ENCODE data around the gene WNT4.

DNA sequence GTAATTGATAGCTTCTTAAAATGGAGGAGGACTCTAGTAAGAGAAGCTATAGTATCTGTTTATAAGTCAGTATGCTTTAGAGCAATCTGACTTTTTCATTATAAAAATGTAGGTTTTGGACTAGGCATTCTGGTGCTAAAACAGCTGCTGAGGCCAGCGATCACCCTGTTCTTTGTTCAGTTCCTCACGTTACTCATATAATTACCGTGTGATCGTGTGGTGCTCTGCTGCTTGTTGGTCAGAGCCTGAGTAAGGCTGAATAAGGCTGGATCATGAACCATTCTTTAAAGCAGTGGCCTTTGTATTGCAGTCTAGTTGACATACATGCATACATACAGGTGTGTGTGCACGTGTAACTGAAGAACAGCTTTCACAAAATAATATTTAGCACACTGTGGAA lies 65.2 kb downstream of the WNT4 start:
- TF ChIP-seq, protein P1, sequence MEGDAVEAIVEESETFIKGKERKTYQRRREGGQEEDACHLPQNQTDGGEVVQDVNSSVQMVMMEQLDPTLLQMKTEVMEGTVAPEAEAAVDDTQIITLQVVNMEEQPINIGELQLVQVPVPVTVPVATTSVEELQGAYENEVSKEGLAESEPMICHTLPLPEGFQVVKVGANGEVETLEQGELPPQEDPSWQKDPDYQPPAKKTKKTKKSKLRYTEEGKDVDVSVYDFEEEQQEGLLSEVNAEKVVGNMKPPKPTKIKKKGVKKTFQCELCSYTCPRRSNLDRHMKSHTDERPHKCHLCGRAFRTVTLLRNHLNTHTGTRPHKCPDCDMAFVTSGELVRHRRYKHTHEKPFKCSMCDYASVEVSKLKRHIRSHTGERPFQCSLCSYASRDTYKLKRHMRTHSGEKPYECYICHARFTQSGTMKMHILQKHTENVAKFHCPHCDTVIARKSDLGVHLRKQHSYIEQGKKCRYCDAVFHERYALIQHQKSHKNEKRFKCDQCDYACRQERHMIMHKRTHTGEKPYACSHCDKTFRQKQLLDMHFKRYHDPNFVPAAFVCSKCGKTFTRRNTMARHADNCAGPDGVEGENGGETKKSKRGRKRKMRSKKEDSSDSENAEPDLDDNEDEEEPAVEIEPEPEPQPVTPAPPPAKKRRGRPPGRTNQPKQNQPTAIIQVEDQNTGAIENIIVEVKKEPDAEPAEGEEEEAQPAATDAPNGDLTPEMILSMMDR (IDR thresholded peaks at IDR 0.05): no peak
- TF ChIP-seq POLR2A (IDR thresholded peaks at IDR 0.05): no peak
